Testis (tissue), 3 donors: ENCODE measurements around the gene NOS1AP. TPM values are rescaled to one million over a fixed set of nuclear protein-coding genes. Genes with fewer than 3 reads are reported as not detected.
"Not testable (repeated sequence)": the region's sequence is repeated elsewhere in the genome, so short reads cannot be mapped to it uniquely, and the experiment has no call there.

Experiments
- DNase-seq: peaks from one replicate; pipeline ENCODE4 v3.0.0-alpha.2; 2019
- H3K27ac ChIP-seq, 2 donors: fragments of 200-600 bp; sonication (generic); one replicate each; pipeline ENCODE4 v1.5.1; 2019
- H3K27me3 ChIP-seq: fragments of 200-600 bp; sonication (generic); one replicate; pipeline ENCODE4 v1.5.1; 2019
- H3K36me3 ChIP-seq: fragments of 200-600 bp; sonication (generic); one replicate; pipeline ENCODE4 v1.5.1; 2017; ENCODE audit warnings: low read depth; ENCODE audit errors: missing control alignments
- H3K4me1 ChIP-seq: fragments of 200-600 bp; sonication (generic); one replicate; pipeline ENCODE4 v1.5.1; 2019
- H3K4me3 ChIP-seq, 2 donors: fragments of 200-600 bp; sonication (generic); one replicate each; pipeline ENCODE4 v1.5.1; 2017 to 2019
- H3K9me3 ChIP-seq: fragments of 200-600 bp; sonication (generic); one replicate; pipeline ENCODE4 v1.5.1; 2017
- POLR2A ChIP-seq: fragments of 450-650 bp; IDR thresholded peaks from one replicate; pipeline ENCODE4 v1.6.1; 2017; ENCODE audit warnings: antibody characterized with exemption, mild to moderate bottlenecking, moderate library complexity
- WGBS, 2 donors: methylation state at CpG; one replicate each; pipeline ENCODE4 v1.1.5; 2018; 5-methylcytosine and 5-hydroxymethylcytosine counted together
- intact Hi-C: fragments of 100-400 bp; cut with DNase I; formaldehyde crosslinking; loops from one replicate; pipeline ENCODE4 v1.15.1; 2023; ENCODE audit warnings: low total_unique reads
- polyA plus RNA-seq: library from polyadenylated mRNA; stranded (reverse); fragments of 350-450 nt; fragmentation: Illumina TruSeq; extraction: RNeasy Lipid Tissue Mini Kit (QIAGEN cat#74804); gene quantifications from one replicate; pipeline ENCODE4 v1.2.3, GENCODE V29; 2014; ENCODE audit warnings: low read depth, low replicate concordance; ENCODE audit not compliant: insufficient read depth
- total RNA-seq, 2 donors: library from RNA; depleted of rRNA; stranded (reverse); fragments of >200 nt; gene quantifications; one replicate each; pipeline ENCODE4 v1.2.3, GENCODE V29; 2016
- TF ChIP-seq, protein P1 (sequence below), 3 experiments: fragments of 450-650 bp in 2 of 3; fragments of 200-600 bp in 1 of 3; sonication (generic) in 1 of 3; IDR thresholded peaks; one replicate each; pipeline ENCODE4 v1.5.1; 2016 to 2019; ENCODE audit warnings: antibody characterized with exemption in 3 of 3, mild to moderate bottlenecking in 2 of 3, moderate library complexity in 1 of 3

The NOS1AP gene
- total and polyA plus RNA-seq, 3 donors from 2014 or later: 2.1 to 5.1 (median 4.1) TPM

DNA sequence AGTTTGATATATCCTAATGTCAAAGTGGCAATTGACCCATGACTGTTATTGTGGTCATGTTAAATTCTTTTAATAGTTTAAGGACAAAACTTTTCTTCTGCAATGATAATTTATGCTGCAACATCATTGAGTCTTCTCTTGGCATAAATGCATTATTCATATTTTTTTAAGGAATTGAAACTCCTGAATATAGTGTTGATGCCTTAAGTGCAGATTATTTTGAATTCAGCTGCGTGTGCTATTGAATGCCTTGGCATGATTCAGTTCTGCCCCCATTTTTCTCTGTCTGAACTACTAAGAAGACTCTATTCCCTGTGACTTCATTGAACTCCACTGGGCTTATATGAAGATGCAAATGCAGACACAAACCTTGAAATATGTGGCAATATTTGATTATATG is 22.6 kb upstream of the NOS1AP start:
- H3K9me3 ChIP-seq: no peaks in the 10 kb centered on the region
- H3K36me3 ChIP-seq: no peaks in the 10 kb centered on the region
- intact Hi-C loops: no loop called here
- no peaks in the 10 kb centered on the region for H3K27me3 ChIP-seq
- no peak overlapping the region for H3K4me3 ChIP-seq
- no peak for DNase-seq
- WGBS, 2 donors: 68 to 83% methylated on average over 1 of the region's 1 CpG
- no peaks in the 10 kb centered on the region for H3K4me1 ChIP-seq
- TF ChIP-seq POLR2A: no peak
- H3K27ac ChIP-seq: no peak overlapping the region

DNA sequence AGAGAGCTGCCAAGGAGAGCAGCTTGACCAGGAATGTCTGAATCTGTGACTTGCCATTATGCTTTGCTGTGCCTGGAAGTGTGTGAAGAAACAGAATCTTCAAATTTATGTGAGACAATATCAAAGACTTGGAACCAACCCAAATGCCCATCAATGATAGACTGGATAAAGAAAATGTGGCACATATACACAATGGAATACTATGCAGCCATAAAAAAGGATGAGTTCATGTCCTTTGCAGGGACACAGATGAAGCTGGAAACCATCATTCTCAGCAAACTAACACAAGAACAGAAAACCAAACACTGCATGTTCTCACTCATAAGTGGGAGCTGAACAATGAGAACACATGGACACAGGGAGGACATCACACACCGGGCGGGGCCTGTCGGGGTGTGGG is 15.5 kb upstream of the NOS1AP start:
- DNase-seq, H3K4me3 ChIP-seq, H3K27ac ChIP-seq, H3K36me3 ChIP-seq, intact Hi-C loops, H3K9me3 ChIP-seq, H3K27me3 ChIP-seq, H3K4me1 ChIP-seq: not testable (repeated sequence)
- WGBS, 2 donors: 83 to 87% methylated on average over 3 of the region's 3 CpGs

DNA sequence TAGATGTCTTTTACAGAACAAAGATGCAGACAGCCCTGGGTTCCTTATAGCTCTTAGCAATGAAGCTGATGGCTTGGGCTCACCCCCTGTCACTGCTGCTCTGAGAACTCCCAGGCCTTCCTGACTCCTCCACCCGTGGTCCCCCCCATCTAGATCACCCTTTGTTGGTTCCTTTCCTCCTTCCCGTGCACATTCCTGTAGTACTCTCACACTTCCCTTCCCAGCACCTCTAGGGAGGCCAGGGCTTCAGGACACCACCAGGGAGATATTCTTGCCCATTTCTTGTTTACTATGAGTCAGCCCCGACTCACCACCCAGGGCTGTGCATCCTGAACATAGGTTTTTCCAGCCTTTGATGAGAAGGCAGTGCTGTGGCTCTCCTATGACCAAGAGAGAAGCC is 14.4 kb upstream of the NOS1AP start:
- no peak for DNase-seq
- no peak for TF ChIP-seq POLR2A
- TF ChIP-seq, protein P1, sequence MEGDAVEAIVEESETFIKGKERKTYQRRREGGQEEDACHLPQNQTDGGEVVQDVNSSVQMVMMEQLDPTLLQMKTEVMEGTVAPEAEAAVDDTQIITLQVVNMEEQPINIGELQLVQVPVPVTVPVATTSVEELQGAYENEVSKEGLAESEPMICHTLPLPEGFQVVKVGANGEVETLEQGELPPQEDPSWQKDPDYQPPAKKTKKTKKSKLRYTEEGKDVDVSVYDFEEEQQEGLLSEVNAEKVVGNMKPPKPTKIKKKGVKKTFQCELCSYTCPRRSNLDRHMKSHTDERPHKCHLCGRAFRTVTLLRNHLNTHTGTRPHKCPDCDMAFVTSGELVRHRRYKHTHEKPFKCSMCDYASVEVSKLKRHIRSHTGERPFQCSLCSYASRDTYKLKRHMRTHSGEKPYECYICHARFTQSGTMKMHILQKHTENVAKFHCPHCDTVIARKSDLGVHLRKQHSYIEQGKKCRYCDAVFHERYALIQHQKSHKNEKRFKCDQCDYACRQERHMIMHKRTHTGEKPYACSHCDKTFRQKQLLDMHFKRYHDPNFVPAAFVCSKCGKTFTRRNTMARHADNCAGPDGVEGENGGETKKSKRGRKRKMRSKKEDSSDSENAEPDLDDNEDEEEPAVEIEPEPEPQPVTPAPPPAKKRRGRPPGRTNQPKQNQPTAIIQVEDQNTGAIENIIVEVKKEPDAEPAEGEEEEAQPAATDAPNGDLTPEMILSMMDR (IDR thresholded peaks at IDR 0.05): no peak
- intact Hi-C loops: loop anchor here (5.0 kb wide), 1 partner anchor 337 kb away; no protein-coding TSS in a partner anchor
- H3K36me3 ChIP-seq: no peaks in the 10 kb centered on the region
- no peaks in the 10 kb centered on the region for H3K4me1 ChIP-seq
- no peaks in the 10 kb centered on the region for H3K27me3 ChIP-seq
- WGBS, 2 donors: 41 to 68% methylated on average over 3 of the region's 3 CpGs
- no peak overlapping the region for H3K4me3 ChIP-seq
- no peaks in the 10 kb centered on the region for H3K9me3 ChIP-seq
- no peak overlapping the region for H3K27ac ChIP-seq

DNA sequence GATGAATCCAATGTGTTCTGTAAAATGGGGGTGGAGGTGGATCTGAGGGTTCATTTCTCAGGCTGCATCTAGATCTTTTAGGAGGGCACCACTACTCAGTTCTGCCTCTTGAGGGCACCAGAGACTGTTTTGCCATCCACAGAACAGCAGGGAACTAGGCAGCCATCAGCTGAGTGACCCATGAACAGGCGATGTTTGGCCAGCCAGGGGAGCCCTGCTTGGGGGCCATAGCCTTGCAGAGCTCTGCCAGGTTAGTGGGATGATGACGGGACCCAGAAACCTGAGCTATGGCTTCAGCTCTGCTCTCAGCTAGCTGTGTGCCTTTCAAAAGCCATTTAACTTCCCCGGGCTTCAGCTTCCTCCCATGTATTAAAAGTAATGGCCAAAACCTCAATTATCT is 13.4 kb upstream of the NOS1AP start:
- TF ChIP-seq POLR2A: no peak
- TF ChIP-seq, protein P1 (IDR thresholded peaks at IDR 0.05): peak; percentile 62 to 81 (median 79)
- Histone ChIP-seq H3K27me3 (no peaks in the 10 kb centered on the region), H3K27ac (no peak overlapping the region), H3K4me1 (no peaks in the 10 kb centered on the region), H3K36me3 (no peaks in the 10 kb centered on the region), H3K9me3 (no peaks in the 10 kb centered on the region), H3K4me3 (no peak overlapping the region)
- WGBS, 2 donors: 42 to 55% methylated on average over 3 of the region's 3 CpGs
- peak; percentile 79 for DNase-seq
- intact Hi-C loops: loop anchor here (5.0 kb wide), 1 partner anchor 336 kb away; no protein-coding TSS in a partner anchor

DNA sequence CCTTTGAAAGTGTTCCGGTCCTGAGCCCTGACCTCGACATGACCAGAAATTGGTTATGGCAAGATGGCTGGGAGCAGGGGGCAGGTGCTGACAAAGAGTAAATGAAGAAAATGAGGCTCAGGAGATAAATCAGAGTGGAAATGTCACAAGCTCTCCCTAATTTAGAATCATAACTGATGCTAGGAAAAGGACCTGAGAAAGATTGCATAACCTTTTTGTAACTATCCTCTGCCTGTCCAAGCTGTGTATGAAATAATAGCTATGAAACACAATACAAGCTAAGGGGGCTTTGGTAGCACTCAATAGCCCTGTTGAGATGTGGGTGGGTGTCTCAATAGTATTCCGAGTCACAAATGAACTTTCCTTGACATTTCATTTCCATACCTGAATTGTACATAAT is 12.9 kb upstream of the NOS1AP start:
- DNase-seq: no peak
- WGBS, 2 donors: 88 to 96% methylated on average over 3 of the region's 3 CpGs
- H3K9me3 ChIP-seq: no peaks in the 10 kb centered on the region
- TF ChIP-seq, protein P1 (IDR thresholded peaks at IDR 0.05): no peak
- TF ChIP-seq POLR2A: no peak
- H3K27ac ChIP-seq: no peak overlapping the region
- intact Hi-C loops: loop anchor here (5.0 kb wide), 1 partner anchor 336 kb away; no protein-coding TSS in a partner anchor
- no peaks in the 10 kb centered on the region for H3K27me3 ChIP-seq
- no peaks in the 10 kb centered on the region for H3K36me3 ChIP-seq
- no peak overlapping the region for H3K4me3 ChIP-seq
- no peaks in the 10 kb centered on the region for H3K4me1 ChIP-seq

DNA sequence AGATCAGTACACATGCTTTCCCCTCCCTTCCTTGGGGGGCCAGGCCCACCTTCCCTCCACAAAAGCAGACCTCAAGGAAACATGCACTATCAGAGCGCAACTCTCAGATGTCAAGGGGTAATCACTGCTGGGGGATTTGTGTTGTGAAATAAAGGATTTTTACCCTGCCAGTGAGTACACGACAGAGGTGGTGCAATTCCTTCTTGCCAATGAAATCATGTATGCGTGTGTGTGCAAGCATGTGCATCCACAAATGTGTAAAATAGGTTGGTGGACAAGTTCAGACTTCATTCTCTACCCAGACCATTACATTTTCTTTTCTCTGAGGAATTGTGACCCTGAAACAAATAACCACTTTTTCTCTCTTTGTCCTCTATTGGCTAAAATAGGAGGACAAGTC is 9.8 kb upstream of the NOS1AP start:
- no peak overlapping the region for H3K4me3 ChIP-seq
- H3K36me3 ChIP-seq: no peaks in the 10 kb centered on the region
- H3K9me3 ChIP-seq: no peaks in the 10 kb centered on the region
- intact Hi-C loops: loop anchor here (5.0 kb wide), 1 partner anchor 333 kb away; no protein-coding TSS in a partner anchor
- TF ChIP-seq, protein P1 (IDR thresholded peaks at IDR 0.05): no peak
- no peak for TF ChIP-seq POLR2A
- H3K27ac ChIP-seq: no peak overlapping the region
- no peak for DNase-seq
- no peaks in the 10 kb centered on the region for H3K27me3 ChIP-seq
- H3K4me1 ChIP-seq: no peaks in the 10 kb centered on the region
- WGBS, 2 donors: 89 to 91% methylated on average over 3 of the region's 3 CpGs
